HG03196 (cell line): Measurements from ENCODE around the gene ENTHD1.

Experiments
- ATAC-seq: cut with Tn5 transposase; IDR thresholded peaks from one replicate; pipeline ENCODE4 v1.9.1; 2021; ENCODE audit not compliant: unreplicated experiment

Gene ENTHD1

DNA sequence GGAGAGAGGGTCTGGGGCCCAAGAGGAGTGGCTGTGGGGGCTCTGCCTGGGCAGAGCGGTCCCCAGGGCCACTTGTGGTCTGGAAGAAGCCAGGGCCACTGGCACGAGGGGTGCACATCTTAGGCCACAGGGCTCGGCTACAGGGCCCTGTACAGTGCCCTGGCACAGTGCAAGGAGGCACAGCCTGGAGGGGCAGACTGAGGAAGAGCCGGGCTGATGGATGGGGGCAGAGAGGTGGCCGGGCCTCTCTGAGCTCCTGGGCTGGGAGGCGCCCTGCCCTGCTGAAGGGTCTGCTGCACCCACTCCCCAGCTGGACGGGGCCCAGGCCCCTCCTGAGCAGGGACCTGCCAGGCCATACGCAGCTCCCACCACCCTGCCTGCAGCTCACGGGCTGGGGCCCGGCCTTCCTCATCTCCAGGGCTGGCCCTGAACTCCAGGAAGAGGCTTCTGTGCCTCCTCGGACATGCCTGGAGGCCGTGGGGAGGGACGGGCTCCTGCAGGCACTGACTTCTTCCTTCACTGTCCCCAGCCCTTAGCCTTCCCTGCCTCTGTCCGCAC is 199.5 kb downstream of the ENTHD1 start:
- ATAC-seq, result no peak
